ENCODE data around the gene MVB12B.
A peak's percentile ranks its signal among the peaks of the same experiment; 100 is the strongest.

Gene MVB12B

GRCh38 chr9:126510564-126510963, 183.9 kb downstream of the MVB12B start:
- no peak for DNase-seq

DNA sequence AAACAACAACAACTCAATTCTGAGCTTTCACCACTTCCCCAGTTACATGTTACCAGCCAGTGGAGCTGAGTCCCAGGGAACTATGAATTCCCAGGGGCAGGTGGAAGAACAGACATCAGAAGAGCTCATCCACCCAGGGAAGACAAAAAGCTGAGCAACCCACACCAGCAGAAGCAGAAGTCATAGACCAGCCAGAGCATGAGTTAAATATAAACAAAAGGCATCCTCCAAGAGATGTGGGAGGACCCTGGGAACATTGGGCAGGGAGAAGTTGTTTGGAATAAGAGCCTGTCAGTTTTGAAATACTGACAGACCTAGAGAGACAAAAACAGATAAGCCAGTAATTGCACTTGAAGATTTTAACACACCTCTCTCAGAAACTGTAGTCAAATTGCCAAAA, 184.8 kb downstream of the MVB12B start:
- DNase-seq, result no peak

DNA sequence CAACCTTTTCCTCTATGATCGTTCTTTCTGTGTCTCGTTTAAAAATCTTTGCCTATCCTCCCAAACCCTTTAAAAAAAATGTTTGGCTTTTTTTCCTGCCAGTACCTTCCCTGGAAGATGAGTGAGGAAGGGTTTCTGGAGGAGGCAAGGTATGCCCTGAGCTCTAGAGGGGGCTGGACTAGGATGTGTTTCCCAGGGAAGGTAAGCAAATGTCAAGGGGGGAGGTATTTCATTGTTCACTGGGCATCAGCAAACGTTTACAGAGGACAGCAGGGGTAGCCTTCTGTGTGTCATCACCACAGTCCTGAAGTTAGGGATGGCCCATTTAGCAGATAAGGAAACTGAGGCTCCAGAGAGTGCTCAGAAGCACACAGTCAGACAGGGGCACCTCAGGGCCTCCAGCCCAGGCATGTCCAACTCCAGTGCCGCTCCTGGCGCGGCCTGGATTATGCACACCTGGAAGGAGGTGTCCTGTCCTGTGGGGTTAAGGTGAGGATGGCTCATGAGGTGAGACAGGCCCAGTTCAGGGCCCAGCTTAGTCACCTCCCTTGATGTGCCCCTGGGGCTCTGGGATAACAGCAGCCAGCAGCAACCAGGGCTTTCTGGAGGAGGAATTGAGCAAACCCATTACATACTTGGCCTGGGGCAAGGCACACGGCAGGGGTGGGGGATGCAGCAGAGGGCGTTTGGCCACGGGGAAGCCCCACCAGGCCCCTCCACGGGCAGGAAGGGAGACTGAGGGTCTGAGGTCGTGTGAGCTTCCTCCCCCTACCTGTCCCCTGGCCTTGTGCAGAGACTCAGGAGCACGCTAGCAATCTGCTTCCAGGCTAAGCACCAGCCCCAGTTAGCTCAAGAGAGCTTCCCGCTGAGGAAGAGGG, 186.8 kb downstream of the MVB12B start:
- DNase-seq, result no peak

DNA sequence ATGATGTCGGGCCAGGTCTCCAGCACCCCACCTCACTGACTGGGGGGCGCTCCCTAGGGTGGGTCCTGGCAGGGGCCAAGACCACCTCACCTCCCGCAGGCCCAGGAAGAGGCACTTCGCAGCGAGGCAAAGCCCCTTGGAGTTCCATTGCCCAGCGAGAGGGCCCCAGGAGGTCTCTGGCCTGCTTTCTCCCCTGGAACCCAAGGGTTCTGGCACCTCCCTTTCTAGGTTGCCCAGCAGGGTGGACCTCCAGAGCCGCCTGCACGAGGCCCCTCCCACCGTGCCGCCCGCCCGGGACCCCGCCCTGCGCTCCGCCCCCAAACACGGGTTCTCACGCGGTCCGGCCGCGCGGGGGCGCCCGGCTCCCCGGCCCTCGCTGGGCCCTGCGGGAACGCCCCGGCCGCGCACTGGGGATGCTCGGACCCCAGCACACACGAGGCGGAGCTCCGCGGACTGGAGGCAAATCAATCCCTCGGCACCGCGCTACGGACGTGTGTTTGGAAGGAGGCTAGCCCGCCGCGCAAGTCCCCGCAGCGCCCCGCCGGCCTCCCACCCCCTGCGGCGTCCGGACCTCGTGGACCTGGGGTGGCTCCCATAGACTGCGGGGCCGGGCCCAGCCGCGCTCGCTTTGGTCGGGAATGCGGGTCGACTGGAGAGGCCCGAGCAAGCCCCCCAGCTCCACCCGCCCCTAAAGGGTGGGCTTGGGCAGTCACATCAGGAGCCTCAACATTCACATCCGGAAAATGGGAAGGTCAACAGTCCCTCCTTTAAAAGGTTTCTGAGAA, 187.6 kb downstream of the MVB12B start:
- peak; percentile 26 for DNase-seq

DNA sequence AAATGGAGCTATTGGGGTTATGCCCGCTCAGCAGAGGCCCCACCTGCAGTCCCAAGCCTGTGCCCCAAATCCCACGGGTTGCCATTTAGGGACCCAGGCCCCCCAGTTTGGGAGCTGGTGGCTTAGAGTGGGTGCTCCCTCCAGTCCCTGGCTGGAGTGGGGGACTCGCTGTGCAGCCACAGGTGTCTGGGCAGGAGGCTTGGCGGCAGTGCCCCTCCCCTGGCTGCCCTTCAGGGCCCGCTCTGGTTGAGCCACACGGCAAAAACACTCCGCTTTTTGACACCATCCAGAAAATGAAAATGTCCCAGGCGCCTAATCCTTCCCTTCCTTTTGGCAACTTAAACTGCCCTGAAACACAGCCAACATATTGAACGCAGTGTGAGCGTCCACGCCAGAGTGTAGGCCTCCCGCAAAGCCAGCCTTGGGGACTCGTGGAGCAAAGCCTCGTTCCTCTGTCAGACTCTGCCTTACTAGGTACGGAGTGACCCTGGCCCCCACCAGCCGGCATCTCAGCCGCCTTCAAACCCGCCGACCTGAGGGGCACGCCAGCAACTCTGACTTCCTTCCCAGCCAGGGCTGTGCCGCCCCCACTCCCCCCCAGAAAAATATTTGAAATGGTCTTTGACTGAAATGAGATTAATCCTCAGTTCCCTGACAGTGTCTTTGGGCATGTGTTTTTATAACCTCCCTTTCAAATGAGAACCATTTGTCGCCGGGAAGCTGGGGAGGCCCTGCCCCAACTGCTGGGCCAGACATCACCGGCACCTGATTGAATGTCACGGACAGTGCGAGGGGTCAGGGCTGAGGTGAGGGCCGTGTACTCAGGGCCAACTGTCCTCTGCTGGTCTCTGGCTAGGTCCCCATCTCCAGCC, 188.6 kb downstream of the MVB12B start:
- DNase-seq, result no peak

DNA sequence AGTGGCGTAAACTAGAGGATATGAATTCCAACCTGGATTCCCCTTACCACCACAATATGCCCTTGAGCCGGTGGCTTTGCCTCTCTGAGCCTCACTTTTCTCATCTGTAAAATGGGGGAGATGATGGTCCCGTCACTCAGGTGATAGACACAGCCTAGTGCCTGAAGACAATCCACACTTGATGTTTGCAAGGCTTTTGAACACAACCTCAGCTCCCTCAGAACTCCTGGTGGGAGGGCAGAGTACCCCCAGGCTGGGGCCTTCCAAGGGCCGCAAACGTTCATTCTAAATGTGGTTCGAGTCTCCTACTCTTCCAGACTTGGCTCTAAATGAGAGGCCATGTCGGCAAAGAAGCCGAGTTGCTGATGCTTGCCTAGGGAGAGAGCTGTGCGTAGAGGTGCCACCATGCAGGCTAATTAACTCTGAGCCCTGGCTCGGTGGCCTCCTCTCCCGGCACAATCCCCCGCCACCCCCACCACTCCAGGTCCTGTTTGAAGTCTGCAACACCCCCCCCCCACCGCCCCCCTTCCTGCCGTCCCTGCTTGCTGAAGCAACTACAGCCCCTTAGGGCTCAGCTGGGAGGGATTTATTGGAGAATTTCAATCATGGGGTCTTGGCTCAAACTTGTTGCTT, 189.4 kb downstream of the MVB12B start:
- no peak for DNase-seq

- DNase-seq, result no peak
Observed at GRCh38 chr9:126516561-126516935, 189.9 kb downstream of the MVB12B start.

DNA sequence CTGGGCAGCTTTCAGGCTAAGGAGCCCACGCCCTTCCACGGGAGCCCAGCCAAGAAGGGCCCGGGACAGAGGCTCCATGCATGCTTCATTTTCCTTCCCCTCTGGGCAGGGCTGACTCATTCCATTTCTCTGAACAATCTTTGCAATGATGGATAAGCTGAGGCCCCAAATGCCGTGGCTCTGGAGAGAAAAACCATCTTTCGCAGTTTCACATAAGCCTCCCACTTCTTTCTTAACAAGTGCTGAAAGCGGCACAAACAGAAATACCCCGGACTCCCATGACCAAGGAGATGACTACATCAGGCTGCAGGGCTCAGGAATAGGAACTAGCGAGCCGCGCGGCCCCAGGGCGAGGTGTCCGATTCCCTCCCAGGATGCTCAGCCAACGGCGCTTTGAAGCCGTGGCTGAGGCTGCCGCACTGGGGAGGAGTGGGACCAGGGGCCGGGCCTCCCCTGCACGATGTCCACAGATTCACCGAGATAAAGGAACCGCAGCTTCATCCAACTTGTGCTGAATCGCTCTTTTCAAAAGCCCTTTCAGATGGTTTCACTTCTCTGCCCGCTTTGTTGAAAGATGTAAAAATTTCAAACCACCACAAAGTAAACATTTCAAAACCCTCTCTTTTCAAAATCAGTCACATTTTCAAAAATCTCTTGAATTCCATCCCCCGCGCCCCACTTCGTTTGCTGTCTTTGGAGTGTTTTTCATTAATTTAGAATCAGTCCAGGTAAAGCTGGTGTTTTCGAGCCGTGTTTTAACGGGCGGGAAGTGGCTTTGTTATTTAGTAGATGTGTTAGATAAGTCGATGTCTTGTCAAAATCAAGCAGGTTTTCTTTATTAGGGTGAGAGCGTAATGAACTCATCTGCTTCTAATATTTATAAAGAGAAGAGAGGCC, 190.6 kb downstream of the MVB12B start:
- DNase-seq, result peak; percentile 34

DNA sequence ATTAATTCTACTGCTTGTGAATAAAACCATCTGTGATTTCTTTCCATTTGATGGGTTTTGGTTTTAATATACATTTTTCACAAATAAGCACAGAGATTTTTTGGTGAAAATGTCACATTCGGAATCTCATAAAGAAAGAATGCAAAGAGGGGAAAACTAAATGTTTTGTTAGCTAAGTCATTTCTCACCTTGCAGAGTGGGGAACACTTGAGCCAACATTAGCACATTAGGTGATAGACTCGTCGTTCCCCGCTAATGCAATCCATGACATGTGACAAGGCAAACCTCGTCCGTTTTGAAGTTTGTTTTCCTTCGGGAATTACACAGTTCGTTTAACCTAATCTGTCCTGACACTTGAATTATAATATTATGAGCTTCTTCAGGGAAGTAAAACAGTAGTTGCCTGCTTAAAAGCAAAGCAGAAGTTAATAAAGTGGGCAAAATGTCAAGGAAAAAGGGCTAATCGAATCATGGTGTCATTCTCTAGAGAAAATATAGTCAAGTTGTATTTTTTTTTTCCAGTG, 191.3 kb downstream of the MVB12B start:
- DNase-seq, result no peak

GRCh38 chr9:126518763-126519162, 192.1 kb downstream of the MVB12B start:
- DNase-seq, result no peak

DNA sequence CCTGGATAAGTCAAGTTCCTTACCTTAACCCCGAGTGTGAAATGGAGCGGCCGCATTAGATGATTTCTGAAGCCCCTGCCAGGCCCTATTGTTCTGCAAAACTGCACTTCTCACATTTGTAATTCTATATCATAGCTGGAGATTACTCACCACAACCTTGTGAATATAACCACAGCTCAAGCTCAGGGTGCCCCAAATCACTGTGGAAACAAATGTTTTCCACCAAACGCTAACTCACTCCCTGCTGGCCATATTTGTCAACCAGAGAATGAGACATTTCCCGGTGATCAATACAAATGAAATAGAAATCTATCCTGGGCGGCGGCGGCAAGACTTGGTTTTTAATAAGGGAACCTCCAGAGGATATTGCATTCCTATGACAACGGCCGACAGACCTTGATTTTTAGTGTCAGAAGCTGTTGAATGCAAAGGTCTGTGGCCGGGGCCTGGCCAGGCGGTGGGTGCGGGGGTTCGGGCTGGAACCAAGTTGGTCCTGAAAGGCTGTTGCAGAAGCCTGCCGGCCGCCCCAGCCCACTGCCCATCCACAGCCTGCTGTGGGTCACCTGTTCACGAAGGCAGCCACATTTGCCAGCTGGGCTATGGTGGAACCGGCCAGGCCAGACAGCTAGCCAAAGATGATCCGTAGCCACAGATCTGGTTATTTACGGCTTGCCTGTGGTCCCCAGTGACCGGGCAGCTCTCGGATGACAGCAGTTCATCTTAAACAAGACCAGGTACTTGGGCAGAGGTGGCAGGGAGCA, 193.2 kb downstream of the MVB12B start:
- no peak for DNase-seq

DNA sequence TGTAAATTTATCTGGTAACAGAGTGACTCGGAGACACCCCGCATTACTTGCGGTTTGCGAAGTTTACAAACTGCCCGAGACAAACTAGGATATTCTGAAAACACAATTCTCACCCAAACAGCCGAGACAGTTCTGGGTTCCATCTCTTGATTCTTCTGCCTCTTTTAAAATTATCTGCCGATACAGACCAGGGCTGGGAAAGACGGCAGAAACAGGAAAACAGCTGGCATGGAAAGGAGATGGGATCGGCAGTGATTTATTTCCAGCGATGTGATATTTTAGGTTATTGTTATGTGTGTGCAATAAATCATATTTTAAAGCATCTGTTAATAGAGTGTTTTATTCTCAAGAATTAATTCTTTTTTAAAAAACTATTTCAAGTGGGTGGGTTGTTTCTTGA, 193.8 kb downstream of the MVB12B start:
- DNase-seq, result no peak

DNA sequence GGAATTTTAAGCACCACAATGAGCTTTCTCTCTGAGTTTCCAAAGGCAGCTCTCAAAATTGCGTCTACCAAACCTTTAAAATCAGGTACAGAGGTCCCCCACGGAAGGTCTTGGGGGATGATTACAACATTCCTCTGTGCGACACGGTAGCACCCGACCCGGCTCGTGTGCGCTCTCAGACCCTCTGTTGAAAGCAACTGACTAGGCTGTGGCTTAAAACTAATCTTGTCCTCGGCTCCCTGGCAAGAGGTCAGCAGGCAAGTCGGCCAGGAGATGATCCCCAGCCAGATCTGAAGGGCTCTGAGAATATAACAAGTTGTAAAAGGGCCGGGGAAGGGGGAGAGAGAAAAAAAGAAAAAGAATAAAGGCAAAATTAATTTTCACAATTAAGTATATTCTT, 194.5 kb downstream of the MVB12B start:
- no peak for DNase-seq

- no peak for DNase-seq
Observed at GRCh38 chr9:126521551-126521950, 194.9 kb downstream of the MVB12B start.

DNA sequence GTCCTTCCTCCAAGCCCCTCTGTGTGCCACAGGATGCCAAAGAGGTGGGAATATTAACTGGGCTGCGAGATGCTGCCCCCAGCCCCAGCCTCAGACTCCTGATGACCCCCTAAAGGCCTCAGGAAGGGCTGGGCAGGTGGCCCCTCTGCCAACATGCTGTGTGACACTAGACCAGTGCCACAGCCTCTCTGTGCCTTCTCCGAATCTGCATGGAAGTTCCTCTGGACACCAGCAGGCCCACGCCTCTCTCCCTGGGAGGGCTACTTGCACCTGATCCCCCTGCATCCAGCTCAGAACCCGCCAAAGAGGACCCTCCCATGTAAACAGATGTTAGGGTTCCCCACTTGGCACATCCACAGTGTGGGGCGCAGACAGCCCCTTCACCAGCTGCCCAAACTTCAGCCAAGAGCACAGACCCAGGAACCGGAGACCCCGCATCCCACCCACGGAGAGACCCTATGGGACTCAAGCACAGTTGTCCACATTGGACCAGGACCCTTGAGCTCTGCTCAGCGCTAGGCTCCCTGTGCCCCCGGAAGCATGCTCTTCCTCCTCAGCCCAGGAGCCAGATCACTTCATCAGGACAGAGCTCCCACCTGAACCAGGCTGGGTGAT, 195.5 kb downstream of the MVB12B start:
- no peak for DNase-seq

DNA sequence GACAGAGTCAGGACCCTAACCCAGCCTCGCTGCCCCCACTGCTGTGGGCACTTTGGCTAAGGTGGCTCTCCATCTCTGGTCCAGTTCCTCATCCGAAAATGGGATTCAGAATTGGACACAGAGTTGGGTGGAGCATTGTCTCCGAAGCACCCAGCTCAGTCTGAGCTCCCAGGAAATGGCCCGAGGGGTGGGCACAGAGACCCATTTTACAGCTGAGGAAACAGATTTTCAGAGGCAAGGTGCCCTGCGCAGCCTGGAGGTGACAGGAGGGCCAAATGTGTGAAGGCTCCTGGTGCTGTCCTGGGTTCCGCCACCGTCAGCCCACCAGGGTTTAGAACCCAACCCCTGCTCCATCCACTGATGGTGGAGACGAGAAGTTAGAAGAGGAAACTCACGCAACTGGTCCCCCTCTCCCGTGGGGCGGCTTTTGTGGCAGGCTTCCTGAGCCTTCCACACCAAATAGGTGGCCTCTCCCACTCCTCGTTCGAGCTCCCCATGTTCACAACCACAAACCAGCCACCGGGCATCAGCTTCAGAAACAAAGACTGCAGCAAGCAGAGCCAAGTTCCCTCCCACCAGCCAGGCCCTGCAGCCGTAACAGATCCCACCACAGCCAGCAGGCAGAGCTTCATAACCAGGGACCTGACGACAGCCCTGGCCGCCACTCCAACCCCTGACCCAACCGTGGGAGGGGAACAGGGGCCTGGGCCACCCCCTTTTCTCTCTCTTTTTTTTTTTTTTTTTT, 196.2 kb downstream of the MVB12B start:
- DNase-seq, result no peak

DNA sequence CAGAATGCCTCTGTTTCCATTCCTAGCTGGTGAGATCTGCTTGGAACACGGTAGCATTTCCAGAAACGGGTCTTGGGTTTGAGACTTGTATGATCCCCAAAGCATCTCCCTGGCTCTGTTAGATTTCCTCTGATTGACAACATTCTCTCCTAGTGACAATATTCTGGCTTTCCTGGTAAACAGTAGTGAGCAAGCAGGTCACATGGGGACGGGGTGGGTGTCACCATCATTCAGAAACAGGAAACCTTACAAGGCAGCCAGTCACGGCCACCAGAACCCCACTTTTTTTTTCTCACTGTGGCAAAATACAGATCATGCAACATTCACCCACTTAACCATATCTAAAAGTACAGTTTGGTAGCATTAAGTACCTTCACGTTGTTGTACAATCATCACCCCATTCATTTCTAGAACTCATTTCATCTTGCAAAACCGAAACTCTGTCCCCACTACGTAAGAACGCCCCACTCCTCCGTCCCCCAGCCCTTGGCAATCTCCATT, 197.0 kb downstream of the MVB12B start:
- peak; percentile 19 for DNase-seq

GRCh38 chr9:126524353-126525077, 197.9 kb downstream of the MVB12B start:
- DNase-seq, result no peak
